Stimulated activated naive CD8-positive, alpha-beta T cell treated with anti-CD3 and anti-CD28 coated beads, Interleukin-15, Interleukin-2, amounts not matched to agents 100 ng/mL and 50 ng/mL, for 24 hours (primary cell): Measurements from ENCODE around the gene GMIP.

Experiments used
- H3K27ac Mint-ChIP-seq: one replicate; pipeline ENCODE4 v1.8.0; 2021; ENCODE audit warnings: mild to moderate bottlenecking, mixed read lengths
- H3K27me3 Mint-ChIP-seq: one replicate; pipeline ENCODE4 v1.8.0; 2021; ENCODE audit warnings: mixed read lengths
- H3K36me3 Mint-ChIP-seq: one replicate; pipeline ENCODE4 v1.8.0; 2021; ENCODE audit warnings: low read depth, mixed read lengths
- H3K4me1 Mint-ChIP-seq: one replicate; pipeline ENCODE4 v1.8.0; 2021; ENCODE audit warnings: low read depth, mixed read lengths
- H3K4me3 Mint-ChIP-seq: one replicate; pipeline ENCODE4 v1.8.0; 2021; ENCODE audit warnings: mild to moderate bottlenecking, mixed read lengths
- H3K9me3 Mint-ChIP-seq: one replicate; pipeline ENCODE4 v1.8.0; 2021; ENCODE audit warnings: mixed read lengths

The GMIP gene

GRCh38 chr19:19663256-19664120 is 20.0 kb upstream of the GMIP start, which contains the start of gene ATP13A1:
Gene ATP13A1, minus strand, starts transcription at chr19:19663676. Its CDS starts 10 bp downstream, at chr19:19663666.
- Mint-ChIP-seq H3K9me3 (no peaks in the 10 kb centered on the region), H3K27ac (peak within 1 kb of the TSS; percentile 97), H3K4me3 (peak within 1 kb of the TSS; percentile 93), H3K27me3 (no peaks in the 10 kb centered on the region), H3K36me3 (peaks cover 27% of the 10 kb centered on the region), H3K4me1 (peaks cover 40% of the 10 kb centered on the region)

DNA sequence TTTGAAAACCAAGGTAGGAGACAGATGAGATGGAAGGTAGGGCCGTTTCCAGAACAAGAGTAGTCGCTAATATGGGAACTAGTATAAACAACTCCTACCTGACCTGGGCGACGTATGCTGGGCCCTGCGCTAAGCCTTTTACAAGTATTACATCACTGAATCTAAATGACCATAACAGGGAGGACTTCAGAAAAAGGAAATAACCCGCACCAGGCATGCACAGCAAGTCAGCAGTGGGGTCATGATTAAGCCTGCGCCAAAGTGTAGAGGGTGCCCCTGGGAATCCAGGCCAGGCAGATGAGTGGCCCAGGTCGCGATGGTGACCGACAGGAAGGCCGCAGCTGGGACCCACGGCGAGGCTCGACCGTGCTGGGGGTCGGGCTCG is 19.4 kb upstream of the GMIP start:
- Mint-ChIP-seq H3K27ac (peak overlapping the region; percentile 94), H3K36me3 (peaks cover 33% of the 10 kb centered on the region), H3K4me1 (peaks cover 34% of the 10 kb centered on the region), H3K27me3 (no peaks in the 10 kb centered on the region), H3K9me3 (no peaks in the 10 kb centered on the region), H3K4me3 (peak overlapping the region; percentile 93)

GRCh38 chr19:19662344-19662743 is 18.9 kb upstream of the GMIP start:
- Mint-ChIP-seq H3K4me1 (peaks cover 29% of the 10 kb centered on the region), H3K9me3 (no peaks in the 10 kb centered on the region), H3K4me3 (peak overlapping the region; percentile 93), H3K27me3 (no peaks in the 10 kb centered on the region), H3K36me3 (peaks cover 37% of the 10 kb centered on the region), H3K27ac (peak overlapping the region; percentile 94)

GRCh38 chr19:19661675-19662251 is 18.3 kb upstream of the GMIP start:
- peak overlapping the region; percentile 93 for H3K4me3 Mint-ChIP-seq
- H3K27me3 Mint-ChIP-seq, result no peaks in the 10 kb centered on the region
- H3K4me1 Mint-ChIP-seq, result peaks cover 25% of the 10 kb centered on the region
- H3K9me3 Mint-ChIP-seq, result no peaks in the 10 kb centered on the region
- peaks cover 40% of the 10 kb centered on the region for H3K36me3 Mint-ChIP-seq
- H3K27ac Mint-ChIP-seq, result peak overlapping the region; percentile 94

GRCh38 chr19:19661141-19661674 is 17.8 kb upstream of the GMIP start:
- Mint-ChIP-seq H3K4me3 (peak overlapping the region; percentile 93), H3K9me3 (no peaks in the 10 kb centered on the region), H3K4me1 (peaks cover 22% of the 10 kb centered on the region), H3K27me3 (no peaks in the 10 kb centered on the region), H3K27ac (peak overlapping the region; percentile 94), H3K36me3 (peaks cover 46% of the 10 kb centered on the region)

- H3K27me3 Mint-ChIP-seq, result no peaks in the 10 kb centered on the region
- H3K27ac Mint-ChIP-seq, result no peak overlapping the region
- H3K36me3 Mint-ChIP-seq, result peaks cover 56% of the 10 kb centered on the region
- H3K4me3 Mint-ChIP-seq, result no peak overlapping the region
- no peaks in the 10 kb centered on the region for H3K9me3 Mint-ChIP-seq
- H3K4me1 Mint-ChIP-seq, result peaks cover 22% of the 10 kb centered on the region
These were observed 16.3 kb upstream of the GMIP start for GRCh38 chr19:19659646-19660245.

- Mint-ChIP-seq H3K4me1 (peaks cover 16% of the 10 kb centered on the region), H3K9me3 (no peaks in the 10 kb centered on the region), H3K36me3 (peaks cover 58% of the 10 kb centered on the region), H3K27ac (no peak overlapping the region), H3K4me3 (no peak overlapping the region), H3K27me3 (no peaks in the 10 kb centered on the region)
These were observed 13.9 kb upstream of the GMIP start for GRCh38 chr19:19657397-19657783.

DNA sequence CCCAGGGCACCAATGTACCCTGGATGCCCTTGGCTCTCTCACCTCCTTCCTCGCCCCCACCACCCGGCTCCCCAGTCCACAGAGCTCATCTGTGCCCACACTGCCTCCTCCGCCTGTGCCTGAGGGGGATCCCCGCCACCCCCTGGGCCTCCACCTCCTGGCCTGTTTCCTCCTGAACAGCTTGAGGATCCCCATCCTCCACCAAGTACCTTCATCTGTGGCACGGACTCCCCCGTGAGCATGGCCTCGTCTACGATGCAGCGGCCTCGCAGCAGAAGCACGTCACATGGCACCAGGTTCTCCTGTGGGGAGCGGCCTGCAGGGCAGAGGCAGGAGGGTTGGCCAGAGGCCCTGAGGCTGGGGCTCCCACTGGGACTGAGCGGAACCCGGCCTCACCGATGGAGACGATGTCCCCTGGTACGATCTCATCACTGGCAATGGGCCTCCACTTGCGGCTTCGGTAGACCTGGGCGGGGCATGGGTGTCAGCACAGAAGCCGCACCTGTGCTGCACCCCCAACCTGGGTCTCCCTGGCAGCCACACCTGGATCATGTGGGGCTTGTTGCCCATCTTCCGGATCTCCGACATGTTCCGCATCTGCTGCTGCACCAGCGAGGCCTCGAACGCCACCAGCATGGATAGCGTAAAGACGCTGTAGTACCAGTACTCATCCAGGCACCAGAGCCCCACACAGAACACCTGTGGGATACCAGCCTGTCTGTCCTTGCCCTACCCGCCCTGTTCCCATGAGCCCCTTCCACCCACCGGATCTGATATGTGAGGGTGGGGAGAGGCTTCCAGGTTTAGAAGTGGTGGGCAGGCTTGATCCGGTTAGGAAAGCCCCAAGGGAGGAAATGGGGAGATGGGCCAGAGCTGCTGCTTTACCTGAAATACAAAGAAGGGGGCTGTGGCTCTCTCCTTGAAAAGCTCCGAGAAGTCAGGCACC is 13.3 kb upstream of the GMIP start:
- Mint-ChIP-seq H3K36me3 (peaks cover 57% of the 10 kb centered on the region), H3K27me3 (no peaks in the 10 kb centered on the region), H3K9me3 (no peaks in the 10 kb centered on the region), H3K27ac (no peak overlapping the region), H3K4me3 (no peak overlapping the region), H3K4me1 (peaks cover 9% of the 10 kb centered on the region)

- Mint-ChIP-seq H3K36me3 (peaks cover 50% of the 10 kb centered on the region), H3K4me1 (peaks cover under 1% of the 10 kb centered on the region), H3K27ac (no peak overlapping the region), H3K4me3 (no peak overlapping the region), H3K9me3 (no peaks in the 10 kb centered on the region), H3K27me3 (no peaks in the 10 kb centered on the region)
These were observed 12.3 kb upstream of the GMIP start for GRCh38 chr19:19655641-19656343.

DNA sequence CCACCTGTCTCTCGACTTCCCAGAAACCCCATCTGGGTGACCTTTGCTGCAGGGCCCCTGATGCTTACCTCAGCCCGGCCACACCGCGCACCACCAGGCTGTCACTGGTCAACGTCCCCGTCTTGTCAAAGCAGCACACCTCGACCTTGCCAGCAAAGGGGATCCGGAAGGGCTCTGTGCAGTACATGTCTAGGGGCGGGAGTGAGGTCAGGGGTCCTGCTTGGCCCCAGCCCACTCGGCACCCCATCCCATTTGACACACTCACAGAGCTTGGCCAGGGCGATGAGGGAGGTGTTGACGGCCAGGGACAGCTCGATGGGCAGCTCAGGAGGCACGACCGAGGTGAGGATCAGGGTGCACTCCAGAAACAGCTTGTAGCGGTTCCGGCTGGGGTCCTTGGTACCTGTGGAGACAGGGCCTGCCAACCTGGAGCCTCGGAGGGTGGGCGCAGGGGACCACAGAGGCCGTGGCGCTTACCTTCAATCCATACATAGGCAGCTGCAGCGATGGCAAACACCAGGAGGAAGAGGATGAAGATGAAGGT is 11.7 kb upstream of the GMIP start:
- H3K4me3 Mint-ChIP-seq, result no peak overlapping the region
- H3K27ac Mint-ChIP-seq, result no peak overlapping the region
- H3K36me3 Mint-ChIP-seq, result peaks cover 50% of the 10 kb centered on the region
- no peaks in the 10 kb centered on the region for H3K27me3 Mint-ChIP-seq
- H3K4me1 Mint-ChIP-seq, result no peaks in the 10 kb centered on the region
- no peaks in the 10 kb centered on the region for H3K9me3 Mint-ChIP-seq

- H3K36me3 Mint-ChIP-seq, result peaks cover 51% of the 10 kb centered on the region
- H3K4me3 Mint-ChIP-seq, result no peak overlapping the region
- no peaks in the 10 kb centered on the region for H3K4me1 Mint-ChIP-seq
- H3K9me3 Mint-ChIP-seq, result no peaks in the 10 kb centered on the region
- no peaks in the 10 kb centered on the region for H3K27me3 Mint-ChIP-seq
- no peak overlapping the region for H3K27ac Mint-ChIP-seq
These were observed 11.0 kb upstream of the GMIP start for GRCh38 chr19:19654441-19654840.

GRCh38 chr19:19653597-19654147 is 10.2 kb upstream of the GMIP start:
- no peak overlapping the region for H3K27ac Mint-ChIP-seq
- H3K36me3 Mint-ChIP-seq, result peaks cover 51% of the 10 kb centered on the region
- no peaks in the 10 kb centered on the region for H3K9me3 Mint-ChIP-seq
- H3K4me1 Mint-ChIP-seq, result no peaks in the 10 kb centered on the region
- H3K27me3 Mint-ChIP-seq, result no peaks in the 10 kb centered on the region
- no peak overlapping the region for H3K4me3 Mint-ChIP-seq

GRCh38 chr19:19652482-19653295 is 9.2 kb upstream of the GMIP start:
- Mint-ChIP-seq H3K4me1 (no peaks in the 10 kb centered on the region), H3K27me3 (no peaks in the 10 kb centered on the region), H3K4me3 (no peak overlapping the region), H3K9me3 (no peaks in the 10 kb centered on the region), H3K36me3 (peaks cover 50% of the 10 kb centered on the region), H3K27ac (no peak overlapping the region)
